HepG2 (cell line): ENCODE results near the gene NUP93. TPM values are rescaled to one million over a fixed set of nuclear protein-coding genes. Genes with fewer than 3 reads are reported as not detected.

ENCODE experiments used
- ATAC-seq: fragments of 200-7000 bp; cut with Tn5 transposase; 3 replicates; pipeline ENCODE4 v1.9.1; 2020; ENCODE audit warnings: mild to moderate bottlenecking, moderate library complexity
- BruUV-seq: library from RNA; stranded (reverse); fragments of 400-500 nt; replicated peaks from 2 replicates; lab custom pipeline; 2021; lab: Mats Ljungman, UMichigan
- CTCF ChIA-PET: fragments of 300-600 bp; formaldehyde crosslinking; extraction: SDS; loops from one replicate; lab custom pipeline; 2021; ENCODE audit warnings: low total read pairs, inconsistent platforms, low intra/inter-chr PET ratio; lab: Yijun Ruan, JAX
- POLR2A ChIA-PET: fragments of 350-600 bp; sonication (Branson Sonifier 250); formaldehyde crosslinking; loops from one replicate; lab custom pipeline; 2020; ENCODE audit warnings: antibody characterized with exemption, inconsistent platforms; lab: Yijun Ruan, JAX
- DNase-seq: peaks from one replicate; pipeline ENCODE4 v3.0.0-alpha.2; 2015; ENCODE audit warnings: low spot score
- FAIRE-seq: peaks from 3 replicates; lab custom pipeline; 2011; peaks lifted over from hg19 to GRCh38; lab: Jason Lieb, UNC
- H2AFZ ChIP-seq: one replicate; pipeline ENCODE4 v1.6.1; 2011; ENCODE audit warnings: low read length, inconsistent platforms
- H3K27ac ChIP-seq: fragments of 300-600 bp; 3 replicates; pipeline ENCODE4 v1.8.0; 2011; ENCODE audit warnings: mixed run types, mild to moderate bottlenecking, mixed read lengths, low read length, inconsistent platforms; ENCODE audit not compliant: insufficient read depth; ENCODE audit errors: extremely low read length
- H3K27me3 ChIP-seq, 2 experiments: fragments of 200-600 bp in 1 of 2; 2 replicates in 1 of 2; 3 replicates in 1 of 2; pipeline versions ENCODE4 v1.6.0 to v1.8.0; 2011; ENCODE audit warnings: low read length in 2 of 2, mild to moderate bottlenecking in 2 of 2, moderate library complexity in 2 of 2, inconsistent platforms in 1 of 2; ENCODE audit not compliant: insufficient read depth in 2 of 2, control insufficient read depth in 1 of 2
- H3K36me3 ChIP-seq, 2 experiments: fragments of 200-600 bp in 1 of 2; replicated peaks in 1 of 2; 2 replicates in 1 of 2; 3 replicates in 1 of 2; pipeline versions ENCODE4 v1.5.1 to v1.8.0; 2011; ENCODE audit warnings: low read length in 2 of 2, inconsistent platforms in 1 of 2; ENCODE audit not compliant: insufficient read depth in 2 of 2, control insufficient read depth in 1 of 2
- H3K4me1 ChIP-seq: 2 replicates; pipeline ENCODE4 v1.5.1; 2012; ENCODE audit warnings: low read length, inconsistent platforms; ENCODE audit not compliant: insufficient read depth
- H3K4me2 ChIP-seq: 2 replicates; pipeline ENCODE4 v1.6.0; 2011; ENCODE audit warnings: low read depth, low read length, inconsistent platforms
- H3K4me3 ChIP-seq, 3 experiments: fragments of 200-600 bp in 1 of 3; sonication (generic), shearing (Covaris generic) in 1 of 3; replicated peaks in 1 of 3; 2 replicates each; pipeline ENCODE4 v1.5.1; 2011 to 2016; ENCODE audit warnings: low read length in 3 of 3, inconsistent platforms in 2 of 3, low read depth in 2 of 3, mild to moderate bottlenecking in 2 of 3, control low read depth in 1 of 3, mixed read lengths in 1 of 3; ENCODE audit not compliant: insufficient read depth in 1 of 3
- H3K79me2 ChIP-seq: one replicate; pipeline ENCODE4 v1.6.1; 2011; ENCODE audit warnings: low read length, inconsistent platforms; ENCODE audit not compliant: insufficient read depth
- H3K9ac ChIP-seq: 2 replicates; pipeline ENCODE4 v1.6.0; 2011; ENCODE audit warnings: mild to moderate bottlenecking, low read depth, low read length, inconsistent platforms; ENCODE audit not compliant: insufficient read depth
- H3K9me3 ChIP-seq: 2 replicates; pipeline ENCODE4 v1.5.1; 2012; ENCODE audit warnings: mild to moderate bottlenecking, low read length
- H4K20me1 ChIP-seq: 2 replicates; pipeline ENCODE4 v1.6.0; 2011; ENCODE audit warnings: inconsistent platforms, mild to moderate bottlenecking, low read length, moderate library complexity; ENCODE audit not compliant: insufficient read depth
- CHD2 ChIP-seq: IDR thresholded peaks from 2 replicates; pipeline ENCODE4 v1.6.1; 2011; ENCODE audit warnings: low read depth, low read length, improper control_type of control experiment
- IRF1 ChIP-seq: sonication (generic); formaldehyde crosslinking; IDR thresholded peaks from 2 replicates; pipeline ENCODE4 v1.4.0; 2020; ENCODE audit warnings: low read depth, mild to moderate bottlenecking, missing genetic modification reagents
- USF2 ChIP-seq, 2 experiments: sonication (generic) in 1 of 2; formaldehyde crosslinking in 1 of 2; IDR thresholded peaks; 2 replicates each; pipeline versions ENCODE4 v1.5.1 to v1.6.1; 2011 to 2020; ENCODE audit warnings: borderline replicate concordance in 1 of 2, low read depth in 1 of 2, low read length in 1 of 2, mild to moderate bottlenecking in 1 of 2, missing genetic modification reagents in 1 of 2, moderate library complexity in 1 of 2
- YEATS4 ChIP-seq: sonication (generic); formaldehyde crosslinking; IDR thresholded peaks from 2 replicates; pipeline ENCODE4 v1.4.0; 2020; ENCODE audit warnings: missing genetic modification reagents, borderline replicate concordance
- ZBTB1 ChIP-seq: sonication (generic); formaldehyde crosslinking; IDR thresholded peaks from 2 replicates; pipeline ENCODE4 v1.4.0; 2020; ENCODE audit warnings: missing genetic modification reagents, borderline replicate concordance
- ZNF3 ChIP-seq: IDR thresholded peaks from 2 replicates; pipeline ENCODE4 v1.7.0; 2017; ENCODE audit warnings: inconsistent platforms
- ZNF687 ChIP-seq: sonication (generic); formaldehyde crosslinking; IDR thresholded peaks from 2 replicates; pipeline ENCODE4 v1.5.1; 2020; ENCODE audit warnings: mild to moderate bottlenecking, missing genetic modification reagents, moderate library complexity
- WGBS: methylation state at CpG from one replicate; pipeline ENCODE4 v1.1.6; 2017; ENCODE audit warnings: low lambda C conversion rate; 5-methylcytosine and 5-hydroxymethylcytosine counted together
- in situ Hi-C: cut with HindIII; loops from 2 replicates; pipeline ENCODE4 v1.10.0; 2017; ENCODE audit warnings: low pct_unique_long_range_greater_than_20kb; ENCODE audit not compliant: extremely low pct_ligation_motif_present
- intact Hi-C: fragments of 100-400 bp; cut with micrococcal nuclease; formaldehyde crosslinking; loops from one replicate; pipeline ENCODE4 v1.10.0; 2022; ENCODE audit not compliant: unreplicated experiment
- polyA plus RNA-seq, 8 experiments: library from polyadenylated mRNA; depleted of rRNA in 3 of 8; stranded (reverse) in 7 of 8; unstranded in 1 of 8; fragments of >200 nt; fragmentation: Illumina TruSeq in 4 of 8; extraction: Trizol in 4 of 8; gene quantifications; 2 replicates each; pipeline versions ENCODE4 v1.2.1 to v1.2.3, GENCODE V29; 2011 to 2016; ENCODE audit warnings: low read depth in 4 of 8, missing spikeins in 1 of 8, mixed read lengths in 1 of 8; ENCODE audit not compliant: insufficient read depth in 1 of 8
- total RNA-seq, 5 experiments: library from RNA; depleted of rRNA; stranded (reverse); fragments of >200 nt; fragmentation: Illumina TruSeq; extraction: Trizol; gene quantifications; 2 replicates each; pipeline ENCODE4 v1.2.3, GENCODE V29; 2016; ENCODE audit warnings: low read depth in 1 of 5

NUP93 gene
- total and polyA plus RNA-seq, 2 of the 13 experiments (the other 11 are each of a cell fraction or from before 2014, with no cell fraction given), result 58.5 to 140 TPM

GRCh38 chr16:56872863-56873391, 143.0 kb downstream of the NUP93 start (continued):
- TF ChIP-seq USF2 (IDR thresholded peaks at IDR 0.05; ENCODE audit: low read depth, low read length), result no peak
- no peak for TF ChIP-seq USF2 (CRISPR knock-in tag; IDR thresholded peaks at IDR 0.05; ENCODE audit: borderline replicate concordance)
- no peak for TF ChIP-seq ZBTB1
- no peak for TF ChIP-seq IRF1 (CRISPR knock-in tag)
- no peak for TF ChIP-seq CHD2
- TF ChIP-seq YEATS4 (CRISPR knock-in tag), result no peak

GRCh38 chr16:56874800-56875199, 144.9 kb downstream of the NUP93 start:
- 53% methylated on average over 10 of the region's 11 CpGs for WGBS
- ChIA-PET POLR2A (interaction anchor here (0.9 to 1.6 kb wide), 3 partner anchors 14 to 58 kb away, joined by 3 to 5 read pairs (median 4); no protein-coding TSS in a partner anchor), CTCF (no interaction called here)
- ATAC-seq (no peak), FAIRE-seq (no peak), DNase-seq (no peak)
- H3K27me3 ChIP-seq, result no peaks in the 10 kb centered on the region; a peak in 1 of 5 replicates
- no peaks in the 10 kb centered on the region for H3K36me3 ChIP-seq
- H3K79me2 ChIP-seq, result no peaks in the 10 kb centered on the region
- in situ Hi-C loops, result no loop called here
- H3K9ac ChIP-seq, result no peak overlapping the region
- no peak overlapping the region for H3K4me2 ChIP-seq
- no peaks in the 10 kb centered on the region for H3K4me1 ChIP-seq
- no peak overlapping the region for H3K27ac ChIP-seq
- H3K4me3 ChIP-seq, result no peak overlapping the region
- no peaks in the 10 kb centered on the region for H4K20me1 ChIP-seq
- intact Hi-C loops, result loop anchor here (5.0 kb wide), 1 partner anchor 58 kb away; the partner anchor contains the start of gene HERPUD1
- H2AFZ ChIP-seq, result no peak overlapping the region
- no TSS peak for BruUV-seq
- H3K9me3 ChIP-seq, result no peaks in the 10 kb centered on the region
- no peak for TF ChIP-seq ZNF3 (CRISPR knock-in tag)
- 0 out of 2 replicates have a peak, but pooled peaks have one; percentile 13 for TF ChIP-seq ZNF687 (CRISPR knock-in tag)
